Measurements from ENCODE around the gene IQCK.

Gene IQCK

GRCh38 chr16:19680881-19681340 lies 37.2 kb upstream of the IQCK start:
- peak in 1 of 2 donors; percentile 57 for DNase-seq
- no peak overlapping the region for H3K4me3 ChIP-seq
- no peaks in the 10 kb centered on the region for H3K27me3 ChIP-seq
- H3K9me3 ChIP-seq, result no peaks in the 10 kb centered on the region
- TF ChIP-seq, protein P1, sequence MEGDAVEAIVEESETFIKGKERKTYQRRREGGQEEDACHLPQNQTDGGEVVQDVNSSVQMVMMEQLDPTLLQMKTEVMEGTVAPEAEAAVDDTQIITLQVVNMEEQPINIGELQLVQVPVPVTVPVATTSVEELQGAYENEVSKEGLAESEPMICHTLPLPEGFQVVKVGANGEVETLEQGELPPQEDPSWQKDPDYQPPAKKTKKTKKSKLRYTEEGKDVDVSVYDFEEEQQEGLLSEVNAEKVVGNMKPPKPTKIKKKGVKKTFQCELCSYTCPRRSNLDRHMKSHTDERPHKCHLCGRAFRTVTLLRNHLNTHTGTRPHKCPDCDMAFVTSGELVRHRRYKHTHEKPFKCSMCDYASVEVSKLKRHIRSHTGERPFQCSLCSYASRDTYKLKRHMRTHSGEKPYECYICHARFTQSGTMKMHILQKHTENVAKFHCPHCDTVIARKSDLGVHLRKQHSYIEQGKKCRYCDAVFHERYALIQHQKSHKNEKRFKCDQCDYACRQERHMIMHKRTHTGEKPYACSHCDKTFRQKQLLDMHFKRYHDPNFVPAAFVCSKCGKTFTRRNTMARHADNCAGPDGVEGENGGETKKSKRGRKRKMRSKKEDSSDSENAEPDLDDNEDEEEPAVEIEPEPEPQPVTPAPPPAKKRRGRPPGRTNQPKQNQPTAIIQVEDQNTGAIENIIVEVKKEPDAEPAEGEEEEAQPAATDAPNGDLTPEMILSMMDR (IDR thresholded peaks at IDR 0.05), result no peak
- no peaks in the 10 kb centered on the region for H3K4me1 ChIP-seq
- peaks cover 42 to 75% (median 49%) of the 10 kb centered on the region in 3 donors for H3K36me3 ChIP-seq
- H3K27ac ChIP-seq, result no peak overlapping the region
- intact Hi-C loops (cut with DNase I; ENCODE audit: low total_unique reads), result no loop called here

- Histone ChIP-seq H3K27ac (no peak overlapping the region), H3K4me3 (no peak overlapping the region), H3K36me3 (peaks cover 47 to 79% (median 56%) of the 10 kb centered on the region in 3 donors), H3K4me1 (no peaks in the 10 kb centered on the region), H3K9me3 (no peaks in the 10 kb centered on the region), H3K27me3 (no peaks in the 10 kb centered on the region)
- TF ChIP-seq, protein P1 (IDR thresholded peaks at IDR 0.05), result no peak
- no peak for DNase-seq
- intact Hi-C loops (cut with DNase I; ENCODE audit: low total_unique reads), result no loop called here
Observed at GRCh38 chr16:19681637-19682036, 36.4 kb upstream of the IQCK start.

- no peaks in the 10 kb centered on the region for H3K9me3 ChIP-seq
- intact Hi-C loops (cut with DNase I; ENCODE audit: low total_unique reads), result no loop called here
- peaks cover 47 to 85% (median 67%) of the 10 kb centered on the region in 3 donors for H3K36me3 ChIP-seq
- no peak overlapping the region for H3K4me3 ChIP-seq
- peak in 1 of 2 donors; percentile 20 for DNase-seq
- H3K27ac ChIP-seq, result no peak overlapping the region
- TF ChIP-seq, protein P1 (IDR thresholded peaks at IDR 0.05), result no peak
- no peaks in the 10 kb centered on the region for H3K4me1 ChIP-seq
- no peaks in the 10 kb centered on the region for H3K27me3 ChIP-seq
Observed at GRCh38 chr16:19683453-19684236, 34.4 kb upstream of the IQCK start.

GRCh38 chr16:19685176-19685575 lies 32.9 kb upstream of the IQCK start:
- H3K36me3 ChIP-seq, result peaks cover 47 to 91% (median 67%) of the 10 kb centered on the region in 3 donors
- no peaks in the 10 kb centered on the region for H3K9me3 ChIP-seq
- intact Hi-C loops (cut with DNase I; ENCODE audit: low total_unique reads), result no loop called here

GRCh38 chr16:19687279-19687678 lies 30.8 kb upstream of the IQCK start:
- no peak overlapping the region for H3K27ac ChIP-seq
- no peak overlapping the region for H3K4me3 ChIP-seq
- DNase-seq, result no peak
- intact Hi-C loops (cut with DNase I; ENCODE audit: low total_unique reads), result no loop called here
- peaks cover 0 to 6% (median 0%) of the 10 kb centered on the region in 4 donors for H3K4me1 ChIP-seq
- no peaks in the 10 kb centered on the region for H3K9me3 ChIP-seq
- peaks cover 53 to 91% (median 77%) of the 10 kb centered on the region in 3 donors for H3K36me3 ChIP-seq
- no peaks in the 10 kb centered on the region for H3K27me3 ChIP-seq
- TF ChIP-seq, protein P1 (IDR thresholded peaks at IDR 0.05), result no peak

More at GRCh38 chr16:19685176-19685575, 32.9 kb upstream of the IQCK start:
- TF ChIP-seq, protein P1 (IDR thresholded peaks at IDR 0.05), result no peak
- no peak overlapping the region for H3K27ac ChIP-seq
- H3K4me1 ChIP-seq, result peaks cover 0 to 6% (median 0%) of the 10 kb centered on the region in 4 donors
- DNase-seq, result no peak
- H3K27me3 ChIP-seq, result no peaks in the 10 kb centered on the region
- no peak overlapping the region for H3K4me3 ChIP-seq
